GM12878 (cell line): Measurements from ENCODE around the gene RNFT2. TPM values are rescaled to one million over a fixed set of nuclear protein-coding genes. Genes with fewer than 3 reads are reported as not detected.

ENCODE experiments used
- ATAC-seq: fragments of 200-7000 bp; cut with Tn5 transposase; 3 replicates; pipeline ENCODE4 v1.9.1; 2020; ENCODE audit warnings: mild to moderate bottlenecking, moderate library complexity
- BruUV-seq: library from RNA; stranded (reverse); fragments of 400-500 nt; replicated peaks from 2 replicates; lab custom pipeline; 2021; lab: Mats Ljungman, UMichigan
- CTCF ChIA-PET: fragments of 300-600 bp; sonication (Branson Sonifier 250); formaldehyde crosslinking; extraction: SDS; loops from one replicate; lab custom pipeline; 2021; ENCODE audit warnings: inconsistent platforms; lab: Yijun Ruan, JAX
- POLR2A ChIA-PET: fragments of 350-600 bp; formaldehyde crosslinking; extraction: SDS; loops from one replicate; lab custom pipeline; 2021; ENCODE audit warnings: inconsistent platforms; lab: Charles Lee
- RAD21 ChIA-PET: fragments of 300-600 bp; sonication (Branson Sonifier 250); formaldehyde crosslinking; loops from one replicate; lab custom pipeline; 2023; ENCODE audit warnings: antibody characterized with exemption; ENCODE audit not compliant: unreplicated experiment; lab: Charles Lee
- SMC1A ChIA-PET: fragments of 300-600 bp; sonication (Branson Sonifier 250); formaldehyde crosslinking; loops from one replicate; lab custom pipeline; 2023; ENCODE audit not compliant: unreplicated experiment, uncharacterized antibody; lab: Charles Lee
- DNase-seq: peaks from one replicate; pipeline ENCODE4 v3.0.0-alpha.2; 2011; ENCODE audit warnings: low read depth, low spot score
- FAIRE-seq: peaks from 3 replicates; lab custom pipeline; 2011; peaks lifted over from hg19 to GRCh38; lab: Jason Lieb, UNC
- H2AFZ ChIP-seq: 2 replicates; pipeline ENCODE4 v1.6.0; 2011; ENCODE audit warnings: low read depth, low read length, control low read depth; ENCODE audit not compliant: control insufficient read depth
- H3K27ac ChIP-seq: 2 replicates; pipeline ENCODE4 v1.5.1; 2011; ENCODE audit warnings: control low read depth; ENCODE audit not compliant: control insufficient read depth, insufficient read depth
- H3K27me3 ChIP-seq, 2 experiments: replicated peaks in 1 of 2; 2 replicates each; pipeline versions ENCODE4 v1.6.0 to v1.6.1; 2011; ENCODE audit warnings: low read length in 1 of 2; ENCODE audit not compliant: control insufficient read depth in 2 of 2, insufficient read depth in 2 of 2
- H3K36me3 ChIP-seq, 2 experiments: 2 replicates each; pipeline ENCODE4 v1.5.1; 2011; ENCODE audit warnings: low read length in 1 of 2; ENCODE audit not compliant: control insufficient read depth in 2 of 2, insufficient read depth in 2 of 2
- H3K4me1 ChIP-seq: 2 replicates; pipeline ENCODE4 v1.6.1; 2011; ENCODE audit warnings: mild to moderate bottlenecking, low read length, moderate library complexity, mixed read lengths; ENCODE audit not compliant: control insufficient read depth, insufficient read depth
- H3K4me2 ChIP-seq: 2 replicates; pipeline ENCODE4 v1.6.0; 2011; ENCODE audit warnings: control low read depth; ENCODE audit not compliant: control insufficient read depth, insufficient read depth
- H3K4me3 ChIP-seq: fragments of 200-600 bp; sonication (generic); 2 replicates; pipeline ENCODE4 v1.5.1; 2016
- H3K79me2 ChIP-seq: 2 replicates; pipeline ENCODE4 v1.6.0; 2011; ENCODE audit warnings: low read length; ENCODE audit not compliant: control insufficient read depth, insufficient read depth
- H3K9ac ChIP-seq: 2 replicates; pipeline ENCODE4 v1.8.0; 2011; ENCODE audit warnings: low read length, control low read depth, mixed read lengths; ENCODE audit not compliant: control insufficient read depth, insufficient read depth
- H3K9me3 ChIP-seq: replicated peaks from 3 replicates; pipeline ENCODE4 v1.5.1; 2011; ENCODE audit warnings: mild to moderate bottlenecking, low read length; ENCODE audit not compliant: control insufficient read depth, insufficient read depth
- H4K20me1 ChIP-seq: 2 replicates; pipeline ENCODE4 v1.6.0; 2011; ENCODE audit not compliant: control insufficient read depth, insufficient read depth
- ATF7 ChIP-seq: fragments of 450-650 bp; IDR thresholded peaks from 2 replicates; pipeline ENCODE4 v1.6.1; 2016; ENCODE audit warnings: low read depth, mild to moderate bottlenecking
- CHD1 ChIP-seq: IDR thresholded peaks from 2 replicates; pipeline ENCODE4 v1.6.1; 2012; ENCODE audit warnings: low read depth, low read length, improper control_type of control experiment
- CHD2 ChIP-seq: IDR thresholded peaks from 2 replicates; pipeline ENCODE4 v1.6.1; 2011; ENCODE audit warnings: low read depth, low read length, improper control_type of control experiment, borderline replicate concordance
- CTCF ChIP-seq, 3 experiments: IDR thresholded peaks in 2 of 3; conservative IDR thresholded peaks in 1 of 3; 2 replicates each; pipeline ENCODE4 v1.5.1; 2011; ENCODE audit warnings: low read depth in 3 of 3, low read length in 3 of 3, mild to moderate bottlenecking in 3 of 3, control low read depth in 2 of 3, moderate library complexity in 2 of 3, inconsistent platforms in 1 of 3, mixed read lengths in 1 of 3; ENCODE audit not compliant: control insufficient read depth in 2 of 3, insufficient read depth in 1 of 3; ENCODE audit errors: extremely low read depth in 1 of 3
- EP300 ChIP-seq, 2 experiments: fragments of 150-350 bp in 1 of 2; IDR thresholded peaks; 2 replicates each; pipeline ENCODE4 v1.6.1; 2011 to 2012; ENCODE audit warnings: low read depth in 2 of 2, low read length in 2 of 2, borderline replicate concordance in 1 of 2, improper control_type of control experiment in 1 of 2, inconsistent platforms in 1 of 2; ENCODE audit not compliant: control insufficient read depth in 1 of 2
- FOS ChIP-seq: IDR thresholded peaks from 3 replicates; pipeline ENCODE4 v1.6.1; 2011; ENCODE audit warnings: borderline replicate concordance; ENCODE audit not compliant: insufficient read length; ENCODE audit errors: extremely low read depth
- FOXK2 ChIP-seq: fragments of 450-650 bp; IDR thresholded peaks from 2 replicates; pipeline ENCODE4 v1.6.1; 2017; ENCODE audit warnings: mild to moderate bottlenecking, moderate library complexity
- IKZF1 ChIP-seq: fragments of 450-650 bp; conservative IDR thresholded peaks from 2 replicates; pipeline ENCODE4 v1.6.1; 2017; ENCODE audit warnings: antibody characterized with exemption, mild to moderate bottlenecking
- IKZF2 ChIP-seq, 2 experiments: fragments of 450-650 bp; IDR thresholded peaks; 2 replicates each; pipeline ENCODE4 v1.6.1; 2017; ENCODE audit warnings: mild to moderate bottlenecking in 2 of 2, moderate library complexity in 2 of 2
- KDM1A ChIP-seq: fragments of 200-600 bp; sonication (generic); IDR thresholded peaks from 2 replicates; pipeline ENCODE4 v1.6.1; 2016; ENCODE audit warnings: borderline replicate concordance
- MEF2B ChIP-seq: fragments of 450-650 bp; IDR thresholded peaks from 2 replicates; pipeline ENCODE4 v1.6.1; 2018; ENCODE audit warnings: mild to moderate bottlenecking, moderate library complexity; ENCODE audit not compliant: partially characterized antibody, poor library complexity, severe bottlenecking
- NR2C1 ChIP-seq: fragments of 450-650 bp; IDR thresholded peaks from 2 replicates; pipeline ENCODE4 v1.6.1; 2017; ENCODE audit warnings: antibody characterized with exemption, mild to moderate bottlenecking, moderate library complexity
- NR2F1 ChIP-seq: fragments of 450-650 bp; conservative IDR thresholded peaks from 2 replicates; pipeline ENCODE4 v1.6.1; 2017; ENCODE audit warnings: mild to moderate bottlenecking
- PAX8 ChIP-seq: fragments of 450-650 bp; IDR thresholded peaks from 2 replicates; pipeline ENCODE4 v1.6.1; 2017; ENCODE audit warnings: mild to moderate bottlenecking, moderate library complexity
- PML ChIP-seq: IDR thresholded peaks from 2 replicates; pipeline ENCODE4 v1.6.1; 2012; ENCODE audit warnings: low read length, inconsistent platforms
- POLR2AphosphoS2 ChIP-seq: IDR thresholded peaks from 2 replicates; pipeline ENCODE4 v1.6.1; 2011; ENCODE audit warnings: low read depth, mild to moderate bottlenecking, low read length, improper control_type of control experiment, moderate library complexity
- POU2F2 ChIP-seq: IDR thresholded peaks from 3 replicates; pipeline ENCODE4 v1.6.1; 2011; ENCODE audit warnings: low read depth, mild to moderate bottlenecking, low read length, borderline replicate concordance
- RBBP5 ChIP-seq: fragments of 200-600 bp; sonication (generic); conservative IDR thresholded peaks from 2 replicates; pipeline ENCODE4 v1.6.1; 2016
- RFX5 ChIP-seq: IDR thresholded peaks from 2 replicates; pipeline ENCODE4 v1.6.1; 2011; ENCODE audit warnings: low read depth, low read length, improper control_type of control experiment
- SIN3A ChIP-seq: IDR thresholded peaks from 2 replicates; pipeline ENCODE4 v1.6.1; 2012; ENCODE audit warnings: low read depth, low read length, improper control_type of control experiment
- STAT3 ChIP-seq: IDR thresholded peaks from 2 replicates; pipeline ENCODE4 v1.6.1; 2011; ENCODE audit warnings: low read depth, low read length, improper control_type of control experiment
- TCF3 ChIP-seq: IDR thresholded peaks from 2 replicates; pipeline ENCODE4 v1.6.1; 2012; ENCODE audit warnings: low read depth, mild to moderate bottlenecking, low read length, borderline replicate concordance; ENCODE audit not compliant: insufficient read depth
- USF1 ChIP-seq: IDR thresholded peaks from 2 replicates; pipeline ENCODE4 v1.6.1; 2011; ENCODE audit warnings: borderline replicate concordance, low read depth, mild to moderate bottlenecking, moderate library complexity, mixed read lengths, low read length; ENCODE audit not compliant: insufficient read depth; ENCODE audit errors: extremely low read length
- ZNF217 ChIP-seq: fragments of 450-650 bp; IDR thresholded peaks from 2 replicates; pipeline ENCODE4 v1.6.1; 2017; ENCODE audit warnings: antibody characterized with exemption, mild to moderate bottlenecking
- WGBS: methylation state at CpG from one replicate; pipeline ENCODE4 v1.1.6; 2016; ENCODE audit warnings: low lambda C conversion rate; ENCODE audit not compliant: insufficient replicate concordance, insufficient coverage; ENCODE audit errors: missing lambda C conversion rate; 5-methylcytosine and 5-hydroxymethylcytosine counted together
- in situ Hi-C: fragments of 300-500 bp; cut with MboI; formaldehyde crosslinking; loops from 9 replicates; pipeline ENCODE4 v1.14.3; 2018; ENCODE audit warnings: mixed read lengths
- intact Hi-C: fragments of 100-400 bp; cut with micrococcal nuclease; formaldehyde crosslinking; loops from one replicate; pipeline ENCODE4 v1.14.2; 2022; ENCODE audit not compliant: unreplicated experiment
- polyA plus RNA-seq, 11 experiments: library from polyadenylated mRNA; depleted of rRNA in 4 of 11; unstranded in 6 of 11; stranded (reverse) in 5 of 11; fragments of >200 nt; fragmentation: Nextera tagmentation in 4 of 11; fragmentation: Illumina TruSeq in 1 of 11; extraction: Ambion mirVana in 4 of 11; extraction: Trizol in 1 of 11; gene quantifications; 1 replicate in 1 of 11; 2 replicates in 10 of 11; pipeline versions ENCODE4 v1.2.1 to v1.2.3, GENCODE V29; 2011 to 2016; ENCODE audit warnings: inconsistent platforms in 2 of 11, missing spikeins in 2 of 11, low read depth in 1 of 11
- total RNA-seq, 4 experiments: library from RNA; depleted of rRNA in 3 of 4; stranded (reverse); fragments of >200 nt in 3 of 4; fragmentation: Illumina TruSeq in 1 of 4; extraction: Trizol in 1 of 4; gene quantifications; 2 replicates each; pipeline versions ENCODE4 v1.2.1 to v1.2.3, GENCODE V29; 2013 to 2021

RNFT2 gene
- total and polyA plus RNA-seq, 10 of the 15 experiments (the other 5 are each of a cell fraction or from before 2014, with no cell fraction given), result 2.5 to 17.3 (median 9.7) TPM

GRCh38 chr12:116890330-116890729, 152.2 kb downstream of the RNFT2 start (continued):
- TF ChIP-seq RFX5, result no peak
- TF ChIP-seq PAX8, result no peak
- no peak for TF ChIP-seq IKZF1
- no peak for TF ChIP-seq USF1
- TF ChIP-seq FOXK2, result no peak
- TF ChIP-seq CTCF (IDR thresholded peaks at IDR 0.05 in 2 of 3, conservative IDR thresholded peaks at IDR 0.05 in 1 of 3; ENCODE audit: control insufficient read depth in 2 of 3, extremely low read depth in 1 of 3, insufficient read depth in 1 of 3, low read depth in 3 of 3, low read length in 3 of 3), result no peak
- TF ChIP-seq CHD1, result no peak
- no peak for TF ChIP-seq KDM1A
- TF ChIP-seq STAT3, result no peak
- no peak for TF ChIP-seq SIN3A
- TF ChIP-seq, all 136 proteins: peak for 0

- H3K79me2 ChIP-seq, result no peaks in the 10 kb centered on the region
- H3K9me3 ChIP-seq, result no peaks in the 10 kb centered on the region
- intact Hi-C loops, result no loop called here
- ChIA-PET SMC1A (no interaction called here), POLR2A (no interaction called here), CTCF (no interaction called here), RAD21 (interaction anchor here (0.7 kb wide), 1 partner anchor 73 kb away, joined by 3 read pairs; no protein-coding TSS in a partner anchor)
- H4K20me1 ChIP-seq, result no peaks in the 10 kb centered on the region
- H3K4me2 ChIP-seq, result no peak overlapping the region
- DNase-seq, result no peak
- no peak for FAIRE-seq
- in situ Hi-C loops, result no loop called here
- H3K4me3 ChIP-seq, result no peak overlapping the region
- no peak for TF ChIP-seq NR2C1
- TF ChIP-seq CHD2, result no peak
- TF ChIP-seq PML, result no peak
- TF ChIP-seq RBBP5, result no peak
- TF ChIP-seq FOXK2, result no peak
- TF ChIP-seq FOS, result no peak
- TF ChIP-seq NR2F1, result no peak
- TF ChIP-seq TCF3, result no peak
- no peak for TF ChIP-seq ATF7
- TF ChIP-seq MEF2B, result no peak
- TF ChIP-seq ZNF217, result no peak
- no peak for TF ChIP-seq POLR2AphosphoS2
- TF ChIP-seq IKZF2 (IDR thresholded peaks at IDR 0.05), result no peak
- no peak for TF ChIP-seq POU2F2
- no peak for TF ChIP-seq EP300 (IDR thresholded peaks at IDR 0.05; ENCODE audit: borderline replicate concordance in 1 of 2, control insufficient read depth in 1 of 2, low read depth in 2 of 2, low read length in 2 of 2)
- H3K9ac ChIP-seq, result no peak overlapping the region
- no TSS peak for BruUV-seq
- no peak overlapping the region for H3K27ac ChIP-seq
- 57% methylated on average over 3 of the region's 3 CpGs for WGBS
- H2AFZ ChIP-seq, result no peak overlapping the region
- H3K4me1 ChIP-seq, result no peaks in the 10 kb centered on the region
- no peaks in the 10 kb centered on the region for H3K36me3 ChIP-seq
- no peak for ATAC-seq
- H3K27me3 ChIP-seq, result no peaks in the 10 kb centered on the region
Observed at GRCh38 chr12:116891019-116891418, 152.9 kb downstream of the RNFT2 start.
